Fibroblast of villous mesenchyme (primary cell): ENCODE measurements around the gene SARDH. TPM values are rescaled to one million over a fixed set of nuclear protein-coding genes. Genes with fewer than 3 reads are reported as not detected.
A peak's percentile ranks its signal among the peaks of the same experiment; 100 is the strongest.

Experiments
- DNase-seq: peaks from one replicate; pipeline ENCODE4 v3.0.0-alpha.2; 2010; ENCODE audit warnings: low read depth
- H3K4me3 ChIP-seq: 2 replicates; pipeline ENCODE4 v1.5.1; 2011; ENCODE audit warnings: low read depth, mild to moderate bottlenecking, low read length
- total RNA-seq: library from RNA; depleted of rRNA; stranded (reverse); fragments of >200 nt; gene quantifications from 2 replicates; pipeline ENCODE4 v1.2.3, GENCODE V29; 2012
- TF ChIP-seq, protein P1 (sequence below): IDR thresholded peaks from 2 replicates; pipeline ENCODE4 v1.5.1; 2012; ENCODE audit warnings: low read depth, mild to moderate bottlenecking, low read length; ENCODE audit not compliant: insufficient read depth

Gene SARDH
- total RNA-seq, 1 donor: 6.0 TPM

- H3K4me3 ChIP-seq: no peak overlapping the region
- TF ChIP-seq, protein P1, sequence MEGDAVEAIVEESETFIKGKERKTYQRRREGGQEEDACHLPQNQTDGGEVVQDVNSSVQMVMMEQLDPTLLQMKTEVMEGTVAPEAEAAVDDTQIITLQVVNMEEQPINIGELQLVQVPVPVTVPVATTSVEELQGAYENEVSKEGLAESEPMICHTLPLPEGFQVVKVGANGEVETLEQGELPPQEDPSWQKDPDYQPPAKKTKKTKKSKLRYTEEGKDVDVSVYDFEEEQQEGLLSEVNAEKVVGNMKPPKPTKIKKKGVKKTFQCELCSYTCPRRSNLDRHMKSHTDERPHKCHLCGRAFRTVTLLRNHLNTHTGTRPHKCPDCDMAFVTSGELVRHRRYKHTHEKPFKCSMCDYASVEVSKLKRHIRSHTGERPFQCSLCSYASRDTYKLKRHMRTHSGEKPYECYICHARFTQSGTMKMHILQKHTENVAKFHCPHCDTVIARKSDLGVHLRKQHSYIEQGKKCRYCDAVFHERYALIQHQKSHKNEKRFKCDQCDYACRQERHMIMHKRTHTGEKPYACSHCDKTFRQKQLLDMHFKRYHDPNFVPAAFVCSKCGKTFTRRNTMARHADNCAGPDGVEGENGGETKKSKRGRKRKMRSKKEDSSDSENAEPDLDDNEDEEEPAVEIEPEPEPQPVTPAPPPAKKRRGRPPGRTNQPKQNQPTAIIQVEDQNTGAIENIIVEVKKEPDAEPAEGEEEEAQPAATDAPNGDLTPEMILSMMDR: no peak
- peak; percentile 39 for DNase-seq
Measured at GRCh38 chr9:133619791-133620190, 118.4 kb downstream of the SARDH start.

- no peak overlapping the region for H3K4me3 ChIP-seq
- TF ChIP-seq, protein P1: no peak
- no peak for DNase-seq
Measured at GRCh38 chr9:133618726-133619125, 119.4 kb downstream of the SARDH start.

- no peak for DNase-seq
- H3K4me3 ChIP-seq: no peak overlapping the region
- TF ChIP-seq, protein P1: no peak
Measured at GRCh38 chr9:133616643-133617405, 121.3 kb downstream of the SARDH start.

DNA sequence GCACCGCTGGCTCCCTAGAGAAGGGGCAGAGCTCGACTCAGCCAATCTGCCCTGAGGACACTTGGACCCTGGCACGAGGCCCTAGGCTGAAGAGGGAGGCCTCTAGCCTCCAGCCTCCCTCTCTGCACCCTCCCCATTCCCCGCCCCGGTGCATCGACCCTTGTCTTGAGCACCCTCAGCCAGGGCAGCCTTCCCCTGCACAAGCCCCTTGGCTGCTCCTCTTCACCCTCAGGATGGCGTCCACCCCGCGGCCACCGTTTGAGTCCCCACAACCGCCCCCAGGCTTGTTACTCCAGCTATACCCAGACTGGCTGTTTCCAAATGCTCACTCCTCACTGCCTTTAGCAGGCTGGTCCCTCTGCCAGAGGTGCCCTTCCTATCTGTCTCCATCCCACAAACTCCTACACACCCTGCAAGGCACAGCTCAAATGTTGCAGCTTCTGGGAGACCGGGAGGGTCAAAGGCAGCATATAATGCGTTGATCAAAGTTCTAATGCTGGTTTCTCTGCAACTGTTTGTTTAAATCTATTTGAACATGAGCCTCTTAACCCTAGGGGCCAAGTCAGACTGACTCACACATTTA lies 122.5 kb downstream of the SARDH start:
- no peak for DNase-seq
- TF ChIP-seq, protein P1: no peak
- no peak overlapping the region for H3K4me3 ChIP-seq

DNA sequence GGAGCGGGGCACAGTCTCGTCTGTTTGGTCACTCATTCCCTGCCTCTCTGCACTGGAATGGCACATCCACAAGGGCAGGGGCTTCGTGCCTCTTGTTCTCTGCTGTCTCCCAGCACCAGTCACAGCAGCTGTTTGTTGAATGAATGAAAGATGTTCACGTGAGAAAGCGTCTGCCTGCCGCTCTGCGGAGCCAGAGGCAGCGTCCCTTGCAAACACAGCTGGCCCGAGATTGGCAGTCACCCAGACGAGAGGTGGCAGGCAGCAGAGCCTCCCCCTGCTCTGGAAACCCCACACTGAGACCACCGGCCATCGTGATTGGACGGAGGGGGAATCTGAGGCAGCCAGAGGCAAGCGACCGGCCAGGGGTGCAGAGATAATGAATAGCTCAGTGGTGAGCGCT lies 123.0 kb downstream of the SARDH start:
- TF ChIP-seq, protein P1: no peak
- H3K4me3 ChIP-seq: no peak overlapping the region
- DNase-seq: no peak

DNA sequence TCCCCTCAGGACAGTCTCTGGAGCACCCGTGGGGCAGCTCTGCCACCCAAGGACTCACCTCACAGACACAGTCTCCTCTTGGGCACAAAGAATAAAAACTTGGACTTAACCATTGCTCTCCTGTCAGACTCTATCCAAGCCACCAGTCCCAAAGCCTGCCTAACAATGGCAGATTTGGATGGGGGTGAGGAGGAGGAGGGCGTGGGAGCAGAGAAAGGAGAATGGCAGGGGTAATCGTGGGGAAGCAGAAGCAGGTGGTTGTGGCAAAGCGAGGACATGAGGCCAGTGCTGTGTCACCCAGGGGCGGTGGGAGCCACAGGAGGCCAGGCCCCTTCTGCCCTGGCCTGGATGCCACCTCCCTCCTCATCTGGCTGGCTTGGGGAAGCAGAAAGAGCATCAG lies 123.5 kb downstream of the SARDH start:
- TF ChIP-seq, protein P1: no peak
- no peak for DNase-seq
- H3K4me3 ChIP-seq: no peak overlapping the region

- no peak overlapping the region for H3K4me3 ChIP-seq
- DNase-seq: no peak
- TF ChIP-seq, protein P1: no peak
Measured at GRCh38 chr9:133614056-133614455, 124.1 kb downstream of the SARDH start.
